SK-N-SH (cell line): ENCODE data around the gene PTGFRN. TPM values are rescaled to one million over a fixed set of nuclear protein-coding genes. Genes with fewer than 3 reads are reported as not detected.

Experiments used
- CTCF ChIA-PET: fragments of 300-600, 350-600 bp; formaldehyde crosslinking; extraction: SDS; loops from one replicate; lab custom pipeline; 2021; lab: Yijun Ruan, JAX
- POLR2A ChIA-PET: fragments of 350-600 bp; sonication (Branson Sonifier 250); formaldehyde crosslinking; extraction: SDS; loops from one replicate; lab custom pipeline; 2020; ENCODE audit warnings: antibody characterized with exemption, inconsistent platforms; lab: Yijun Ruan, JAX
- DNase-seq: peaks from one replicate; pipeline ENCODE4 v3.0.0; 2012
- H2AFZ ChIP-seq: fragments of 200-600 bp; sonication (generic); 2 replicates; pipeline ENCODE4 v1.8.1; 2016; ENCODE audit warnings: antibody characterized with exemption, mild to moderate bottlenecking, low read depth
- H3F3A ChIP-seq: fragments of 200-600 bp; sonication (generic); replicated peaks from 2 replicates; pipeline ENCODE3; 2016; ENCODE audit warnings: antibody characterized with exemption, mild to moderate bottlenecking; ENCODE audit not compliant: insufficient read depth
- H3K27ac ChIP-seq, 2 experiments: fragments of 200-500 bp in 1 of 2; fragments of 200-600 bp in 1 of 2; sonication (Bioruptor generic) in 1 of 2; sonication (generic), shearing (Covaris generic) in 1 of 2; 2 replicates each; pipeline versions ENCODE4 v1.5.1 to v1.6.1; 2014 to 2016; ENCODE audit warnings: low read depth in 2 of 2, inconsistent platforms in 1 of 2, low read length in 1 of 2, mild to moderate bottlenecking in 1 of 2, mixed read lengths in 1 of 2
- H3K27me3 ChIP-seq: fragments of 200-600 bp; sonication (generic), shearing (Covaris generic); 2 replicates; pipeline ENCODE4 v1.6.1; 2016; ENCODE audit warnings: mixed run types; ENCODE audit not compliant: insufficient read depth
- H3K36me3 ChIP-seq, 2 experiments: fragments of 200-500 bp in 1 of 2; fragments of 200-600 bp in 1 of 2; sonication (Bioruptor generic) in 1 of 2; sonication (generic) in 1 of 2; replicated peaks in 1 of 2; 2 replicates each; pipeline versions ENCODE3 to v1.5.1; 2014 to 2016; ENCODE audit warnings: low read length in 1 of 2, mild to moderate bottlenecking in 1 of 2; ENCODE audit not compliant: insufficient read depth in 2 of 2, control insufficient read depth in 1 of 2
- H3K4me1 ChIP-seq, 2 experiments: fragments of 200-500 bp in 1 of 2; fragments of 200-600 bp in 1 of 2; sonication (Bioruptor generic) in 1 of 2; sonication (generic), shearing (Covaris generic) in 1 of 2; 2 replicates each; pipeline versions ENCODE4 v1.5.1 to v1.6.1; 2014 to 2016; ENCODE audit warnings: low read depth in 1 of 2, low read length in 1 of 2, mixed run types in 1 of 2; ENCODE audit not compliant: insufficient read depth in 2 of 2, control insufficient read depth in 1 of 2
- H3K4me2 ChIP-seq: fragments of 200-600 bp; sonication (generic), shearing (Covaris generic); 2 replicates; pipeline ENCODE4 v1.6.1; 2017; ENCODE audit warnings: mixed run types
- H3K4me3 ChIP-seq, 2 experiments: fragments of 200-500 bp in 1 of 2; fragments of 200-600 bp in 1 of 2; sonication (Bioruptor generic) in 1 of 2; sonication (generic), shearing (Covaris generic) in 1 of 2; 2 replicates each; pipeline versions ENCODE4 v1.5.1 to v1.8.1; 2014 to 2016; ENCODE audit warnings: low read depth in 2 of 2, inconsistent platforms in 1 of 2, low read length in 1 of 2, mild to moderate bottlenecking in 1 of 2, mixed read lengths in 1 of 2, moderate library complexity in 1 of 2
- H3K79me2 ChIP-seq: fragments of 200-600 bp; sonication (generic); 2 replicates; pipeline ENCODE4 v1.8.1; 2017; ENCODE audit warnings: mild to moderate bottlenecking; ENCODE audit not compliant: insufficient read depth
- H3K9ac ChIP-seq: fragments of 200-600 bp; sonication (generic); 2 replicates; pipeline ENCODE4 v1.6.1; 2017; ENCODE audit warnings: mixed run types
- H3K9me2 ChIP-seq: fragments of 200-600 bp; sonication (generic); 2 replicates; pipeline ENCODE4 v1.6.1; 2017; ENCODE audit warnings: mixed run types
- H3K9me3 ChIP-seq: fragments of 200-600 bp; sonication (generic); 2 replicates; pipeline ENCODE4 v1.6.1; 2017; ENCODE audit warnings: mixed run types, mild to moderate bottlenecking, moderate library complexity
- H4K20me1 ChIP-seq: fragments of 200-600 bp; sonication (generic); 2 replicates; pipeline ENCODE4 v1.6.1; 2017; ENCODE audit warnings: mild to moderate bottlenecking, mixed run types; ENCODE audit not compliant: insufficient read depth
- CTCF ChIP-seq: fragments of 200-600 bp; sonication (generic); IDR thresholded peaks from 2 replicates; pipeline ENCODE4 v1.6.1; 2017; ENCODE audit warnings: antibody characterized with exemption, mild to moderate bottlenecking, moderate library complexity
- EP300 ChIP-seq, 2 experiments: IDR thresholded peaks; 2 replicates each; pipeline versions ENCODE4 v1.4.0 to v1.6.1; 2012; ENCODE audit warnings: borderline replicate concordance in 1 of 2, low read depth in 1 of 2, low read length in 1 of 2
- GABPA ChIP-seq: IDR thresholded peaks from 2 replicates; pipeline ENCODE4 v1.4.0; 2012; ENCODE audit warnings: low read depth, mild to moderate bottlenecking
- JUND ChIP-seq: IDR thresholded peaks from 2 replicates; pipeline ENCODE4 v1.4.0; 2012
- MAX ChIP-seq: IDR thresholded peaks from 2 replicates; pipeline ENCODE4 v1.4.0; 2012; ENCODE audit warnings: low read depth
- POLR2AphosphoS5 ChIP-seq: IDR thresholded peaks from 2 replicates; pipeline ENCODE4 v1.6.1; 2012; ENCODE audit warnings: low read depth, low read length
- RAD21 ChIP-seq: IDR thresholded peaks from 2 replicates; pipeline ENCODE4 v1.6.1; 2012; ENCODE audit warnings: mild to moderate bottlenecking, low read length
- RCOR1 ChIP-seq: fragments of 150-350 bp; IDR thresholded peaks from 2 replicates; pipeline ENCODE4 v1.6.1; 2017; ENCODE audit warnings: antibody characterized with exemption, low read length
- REST ChIP-seq: IDR thresholded peaks from 2 replicates; pipeline ENCODE4 v1.6.1; 2012; ENCODE audit warnings: mild to moderate bottlenecking, low read depth, low read length, moderate library complexity
- RXRA ChIP-seq: IDR thresholded peaks from 2 replicates; pipeline ENCODE4 v1.4.0; 2012; ENCODE audit warnings: low read depth, mild to moderate bottlenecking, borderline replicate concordance
- SIN3A ChIP-seq: IDR thresholded peaks from 2 replicates; pipeline ENCODE4 v1.6.1; 2012; ENCODE audit warnings: low read depth, mild to moderate bottlenecking, low read length, moderate library complexity, borderline replicate concordance
- SMC3 ChIP-seq: IDR thresholded peaks from 2 replicates; pipeline ENCODE4 v1.6.1; 2012; ENCODE audit warnings: low read depth, low read length, improper control_type of control experiment
- TEAD4 ChIP-seq: IDR thresholded peaks from 2 replicates; pipeline ENCODE4 v1.4.0; 2012; ENCODE audit warnings: mild to moderate bottlenecking, borderline replicate concordance; ENCODE audit not compliant: insufficient read depth
- USF1 ChIP-seq: IDR thresholded peaks from 2 replicates; pipeline ENCODE4 v1.4.0; 2012; ENCODE audit warnings: low read depth, borderline replicate concordance
- USF2 ChIP-seq: fragments of 150-350 bp; IDR thresholded peaks from 2 replicates; pipeline ENCODE4 v1.6.1; 2017; ENCODE audit warnings: antibody characterized with exemption, low read length, low read depth, borderline replicate concordance
- WGBS: methylation state at CpG from one replicate; pipeline ENCODE4 v1.1.6; 2017; ENCODE audit warnings: low lambda C conversion rate; 5-methylcytosine and 5-hydroxymethylcytosine counted together
- polyA plus RNA-seq, 3 experiments: library from polyadenylated mRNA; depleted of rRNA; stranded (reverse); fragments of >200 nt; gene quantifications; 2 replicates each; pipeline ENCODE4 v1.2.3, GENCODE V29; 2012

Gene PTGFRN
- polyA plus RNA-seq, 1 of the 3 experiments (the other 2 are of a cell fraction) = 22.4 TPM

GRCh38 chr1:116962987-116963639 lies 53.4 kb downstream of the PTGFRN start:
- no peaks in the 10 kb centered on the region for H3K79me2 ChIP-seq
- CTCF ChIA-PET = no interaction called here
- no peak overlapping the region for H3K9ac ChIP-seq
- H2AFZ ChIP-seq = no peak overlapping the region
- 84% methylated on average over 4 of the region's 4 CpGs for WGBS
- no peak for DNase-seq
- H3K9me2 ChIP-seq = no peaks in the 10 kb centered on the region
- H3K27ac ChIP-seq = no peak overlapping the region
- H3K36me3 ChIP-seq = no peaks in the 10 kb centered on the region
- H3K9me3 ChIP-seq = no peaks in the 10 kb centered on the region
- H3K4me2 ChIP-seq = no peak overlapping the region
- no peak for TF ChIP-seq POLR2AphosphoS5
- TF ChIP-seq RCOR1 = no peak
- no peak for TF ChIP-seq JUND
- TF ChIP-seq RAD21 = no peak
- TF ChIP-seq REST = no peak
- no peak for TF ChIP-seq MAX
- TF ChIP-seq SIN3A = no peak
- TF ChIP-seq USF2 = no peak
- no peak for TF ChIP-seq SMC3
- TF ChIP-seq EP300 (IDR thresholded peaks at IDR 0.05; ENCODE audit: borderline replicate concordance in 1 of 2, low read depth in 1 of 2, low read length in 1 of 2) = no peak
- no peak for TF ChIP-seq GABPA
- TF ChIP-seq RXRA = no peak
- no peak for TF ChIP-seq USF1
- no peak for TF ChIP-seq TEAD4
- TF ChIP-seq CTCF = no peak
- POLR2A ChIA-PET = no interaction called here
- H3K27me3 ChIP-seq = no peaks in the 10 kb centered on the region
- no peak overlapping the region for H3K4me3 ChIP-seq
- no peaks in the 10 kb centered on the region for H4K20me1 ChIP-seq
- H3F3A ChIP-seq = no peaks in the 10 kb centered on the region
- H3K4me1 ChIP-seq = peaks cover 0 to 3% of the 10 kb centered on the region in 2 experiments; a peak in 1 of 4 replicates
